SHP77 treated with DMSO at 0.1 percent for 48 hours (cell line): ENCODE measurements around the gene ZNF827.

ENCODE experiments used
- DNase-seq: peaks from one replicate; lab custom pipeline; 2025; lab: John Stamatoyannopoulos, UW

Gene ZNF827

DNA sequence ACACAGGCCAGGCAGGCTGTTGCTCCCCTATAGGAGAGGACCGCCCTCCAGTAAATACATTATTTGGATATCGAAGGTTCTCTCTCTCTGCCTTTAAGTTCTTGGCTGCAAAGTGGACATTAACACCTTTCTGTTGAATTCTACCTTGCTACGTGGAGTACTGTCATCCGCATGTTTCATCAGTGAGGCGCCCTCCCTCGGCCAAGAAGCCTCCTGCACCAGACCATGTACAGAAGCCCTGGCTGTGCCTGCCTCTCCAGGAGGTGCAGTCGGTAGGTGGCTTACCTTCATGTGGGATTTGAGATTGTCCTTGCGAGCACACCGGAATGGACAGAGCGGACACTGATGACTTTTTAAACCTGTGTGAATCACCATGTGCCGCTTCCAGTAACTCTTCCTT lies 46.7 kb downstream of the ZNF827 start:
- no peak for DNase-seq

DNA sequence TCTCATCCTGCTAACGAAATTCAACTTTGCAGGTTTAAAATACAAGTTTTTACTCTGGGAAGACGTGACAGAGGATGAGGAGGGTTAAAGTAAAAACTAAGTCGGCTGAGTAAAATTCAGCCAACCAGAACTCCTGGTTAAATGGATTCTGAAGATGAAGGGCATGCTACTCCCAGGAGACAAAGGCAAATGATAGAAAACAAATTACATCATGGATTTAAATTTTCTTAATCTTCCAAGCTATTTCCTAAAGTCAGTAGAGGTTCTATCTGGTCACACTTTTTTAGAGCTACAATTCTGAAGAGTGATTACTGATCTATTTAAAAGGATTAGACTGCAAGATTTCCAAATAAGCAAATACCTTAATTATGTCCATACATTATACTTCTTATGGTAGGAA lies 47.9 kb downstream of the ZNF827 start:
- no peak for DNase-seq

DNA sequence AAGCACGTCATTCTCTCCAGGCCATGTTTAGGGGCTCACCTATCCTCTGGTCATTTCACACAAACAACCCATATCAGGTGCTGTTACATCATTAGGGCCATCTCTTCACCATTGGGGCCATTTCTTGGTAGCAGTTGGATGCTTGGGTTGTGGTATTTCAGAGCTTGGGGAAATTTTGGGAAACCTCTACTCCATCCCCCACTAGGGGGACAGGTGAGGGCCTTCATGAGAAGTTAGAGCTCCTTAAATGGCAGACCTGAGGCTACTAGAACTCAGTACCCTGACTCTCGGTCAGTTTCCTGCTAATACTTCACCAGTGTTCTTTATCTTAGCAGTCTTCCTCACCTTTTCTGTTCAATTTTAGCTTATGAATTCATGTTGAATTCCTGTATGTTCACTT lies 50.2 kb downstream of the ZNF827 start:
- DNase-seq: no peak

DNA sequence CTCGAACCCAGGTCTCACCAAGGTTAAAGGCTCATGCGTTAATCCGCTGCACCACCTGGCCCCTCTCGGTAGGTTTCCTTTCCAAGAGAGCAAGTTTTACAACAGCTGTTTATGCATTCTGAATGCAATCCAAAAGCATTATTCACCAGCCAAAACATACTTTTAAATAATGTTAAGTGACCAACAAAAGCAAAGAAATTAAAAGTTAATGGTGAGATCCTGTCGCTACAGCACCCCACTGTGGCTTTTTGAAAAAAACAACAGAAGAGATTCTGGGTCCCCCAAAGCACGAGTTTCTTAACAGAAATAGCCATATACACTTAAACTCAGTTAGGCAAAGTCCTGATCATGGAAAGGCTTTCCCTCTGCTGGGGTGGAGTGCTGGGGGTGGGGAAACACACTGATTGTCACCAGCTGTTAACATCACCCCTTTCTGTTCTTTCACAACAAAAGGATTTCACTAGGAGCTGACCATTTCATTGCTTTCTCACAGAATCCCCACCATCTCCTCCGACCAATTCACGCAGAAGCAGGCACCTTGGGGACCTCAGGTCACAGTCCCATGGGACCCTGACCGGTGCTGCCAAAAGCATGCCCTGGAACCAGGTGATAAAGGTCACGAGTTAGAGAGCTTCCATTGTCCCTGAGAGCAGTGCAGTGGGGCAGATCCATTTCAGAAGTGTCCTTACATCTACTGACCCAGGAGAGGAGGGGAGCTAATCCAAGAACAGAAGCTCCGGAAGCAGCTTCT lies 51.2 kb downstream of the ZNF827 start:
- DNase-seq: no peak

DNA sequence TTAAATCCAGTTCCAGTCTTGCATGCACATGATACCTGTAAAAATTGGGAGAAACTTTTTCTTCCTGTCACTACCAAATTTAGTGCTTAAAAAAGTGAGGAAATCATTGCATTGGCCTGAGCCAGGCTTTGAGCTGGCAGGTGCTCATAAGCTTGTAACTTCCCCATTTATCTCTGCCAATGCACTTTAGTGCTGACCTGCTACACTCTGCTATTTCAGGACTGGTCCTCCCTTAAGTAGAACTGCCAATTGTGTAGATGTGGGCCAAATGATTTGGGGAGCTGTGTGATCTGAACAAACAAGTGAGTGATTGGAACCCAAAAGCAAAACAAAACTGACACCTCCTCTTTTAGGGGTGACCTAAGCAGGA lies 51.8 kb downstream of the ZNF827 start:
- DNase-seq: no peak

DNA sequence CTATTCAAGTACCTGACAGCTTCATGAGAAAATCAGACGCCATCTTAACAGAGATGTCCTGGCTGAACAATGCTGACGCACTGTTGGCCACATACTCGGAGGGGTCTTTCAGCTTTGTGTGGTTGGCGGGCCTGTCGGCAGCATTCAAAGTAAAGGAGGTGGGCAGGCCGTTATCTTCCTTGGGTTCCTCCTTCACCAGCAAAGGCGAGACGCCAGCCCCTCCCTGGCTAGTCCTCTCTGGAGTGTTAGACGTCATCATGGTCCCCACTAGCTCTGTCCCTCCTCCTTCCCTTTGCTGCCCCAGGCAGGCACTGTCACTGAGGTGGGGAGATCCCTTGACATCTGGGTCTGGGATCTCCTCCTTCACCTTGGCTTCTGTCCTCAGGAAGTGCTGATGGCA lies 53.0 kb downstream of the ZNF827 start:
- no peak for DNase-seq

DNA sequence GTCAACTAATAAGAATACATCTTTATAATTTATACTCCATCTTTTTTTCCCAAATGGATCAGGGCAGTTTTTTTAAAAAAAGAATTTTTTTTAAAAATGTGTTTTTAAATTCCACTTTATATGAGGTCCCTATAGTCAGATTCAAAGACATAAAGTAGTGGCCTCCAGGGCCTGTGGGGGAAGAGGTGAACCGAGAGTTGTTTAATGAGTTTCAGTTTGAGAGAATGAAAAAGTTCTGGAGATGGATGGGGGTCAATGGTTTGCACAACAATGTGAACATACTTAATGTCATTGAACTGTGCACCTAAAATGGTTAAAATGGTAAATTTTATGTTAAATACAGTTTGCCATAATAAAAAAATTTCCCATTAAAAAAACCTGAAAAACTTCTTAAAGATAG lies 53.8 kb downstream of the ZNF827 start:
- DNase-seq: no peak

DNA sequence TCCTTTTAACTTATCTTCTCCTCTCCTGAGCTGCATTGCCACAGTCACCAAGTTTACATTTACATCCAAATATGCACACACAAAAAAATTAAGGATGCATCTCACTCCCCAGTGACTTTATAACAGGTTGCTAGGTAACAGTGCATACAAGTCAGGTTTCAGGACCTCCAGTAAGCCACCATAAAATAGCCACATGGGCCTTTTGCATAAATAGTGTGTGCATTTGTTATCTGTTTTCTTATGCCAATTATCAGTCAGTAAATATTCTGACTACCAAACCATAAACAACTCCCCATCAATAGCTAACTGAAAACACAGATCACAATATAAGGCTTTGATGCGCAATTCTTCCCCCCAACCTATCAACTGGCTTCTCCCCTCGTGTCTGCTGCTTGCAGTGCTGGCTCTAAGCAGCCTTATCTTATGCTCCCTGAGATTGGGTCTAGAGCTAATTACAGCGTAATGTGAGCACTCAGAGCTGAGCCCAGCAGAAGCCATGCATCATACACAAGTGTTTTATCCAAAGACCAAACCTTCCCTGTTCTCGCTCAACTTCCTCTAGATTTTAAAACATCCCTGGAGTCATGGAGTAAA lies 55.4 kb downstream of the ZNF827 start:
- DNase-seq: no peak

DNA sequence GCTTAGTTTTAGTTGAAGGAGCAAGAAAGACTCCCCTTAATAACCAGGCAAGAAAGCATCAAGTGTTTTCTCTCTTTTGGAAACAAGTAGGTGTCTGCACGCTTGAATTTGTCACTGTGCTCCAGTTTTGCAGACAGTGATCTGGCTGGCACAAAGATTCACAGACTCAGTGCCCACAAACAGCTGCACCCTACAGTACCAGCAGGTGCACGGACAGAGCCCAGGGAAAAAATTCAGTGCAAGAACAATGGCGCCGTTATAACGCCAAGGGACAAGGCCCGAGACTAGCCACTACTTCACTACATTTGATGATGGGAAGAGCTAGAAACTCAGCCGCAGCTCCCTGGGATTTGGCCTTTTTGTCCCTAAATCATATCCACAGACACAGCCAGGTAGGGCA lies 56.0 kb downstream of the ZNF827 start:
- DNase-seq: no peak

DNA sequence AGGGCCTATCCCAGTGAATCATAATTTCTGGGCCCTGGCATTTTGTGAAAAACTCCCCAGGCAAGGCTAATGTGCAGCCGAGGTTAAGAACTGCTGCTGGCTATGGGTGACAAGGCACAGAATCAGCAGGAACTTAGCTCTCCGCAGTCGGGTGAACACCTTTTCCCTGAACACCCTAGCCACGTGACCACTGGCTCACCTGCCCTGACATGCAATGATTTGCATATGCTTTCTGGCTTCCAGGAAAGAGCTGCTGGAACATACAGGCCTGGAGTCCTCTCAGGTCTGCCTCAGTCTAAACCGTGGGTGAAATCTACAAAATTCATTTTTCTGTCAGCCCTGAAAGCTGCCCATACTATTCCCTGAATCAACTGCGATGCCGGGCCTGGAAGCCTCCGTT lies 56.6 kb downstream of the ZNF827 start:
- no peak for DNase-seq

DNA sequence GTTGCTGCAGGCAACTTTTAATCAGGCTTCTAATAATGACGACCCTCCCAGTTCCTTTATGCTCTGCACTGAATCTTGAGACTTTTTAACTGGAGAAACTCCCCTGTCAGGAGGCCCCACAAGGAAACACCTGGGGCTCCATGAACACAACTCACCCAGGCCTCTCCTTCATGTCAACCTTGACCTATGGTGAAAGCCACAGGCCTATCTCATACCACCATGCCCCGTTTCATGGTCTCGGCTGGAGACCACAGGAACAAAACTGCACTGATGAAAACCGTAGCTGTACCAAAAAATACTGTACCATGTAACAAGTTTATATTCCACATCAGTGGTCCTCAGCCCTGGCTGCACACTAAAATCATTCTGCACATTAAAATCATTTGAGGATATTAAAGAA lies 57.0 kb downstream of the ZNF827 start:
- no peak for DNase-seq

DNA sequence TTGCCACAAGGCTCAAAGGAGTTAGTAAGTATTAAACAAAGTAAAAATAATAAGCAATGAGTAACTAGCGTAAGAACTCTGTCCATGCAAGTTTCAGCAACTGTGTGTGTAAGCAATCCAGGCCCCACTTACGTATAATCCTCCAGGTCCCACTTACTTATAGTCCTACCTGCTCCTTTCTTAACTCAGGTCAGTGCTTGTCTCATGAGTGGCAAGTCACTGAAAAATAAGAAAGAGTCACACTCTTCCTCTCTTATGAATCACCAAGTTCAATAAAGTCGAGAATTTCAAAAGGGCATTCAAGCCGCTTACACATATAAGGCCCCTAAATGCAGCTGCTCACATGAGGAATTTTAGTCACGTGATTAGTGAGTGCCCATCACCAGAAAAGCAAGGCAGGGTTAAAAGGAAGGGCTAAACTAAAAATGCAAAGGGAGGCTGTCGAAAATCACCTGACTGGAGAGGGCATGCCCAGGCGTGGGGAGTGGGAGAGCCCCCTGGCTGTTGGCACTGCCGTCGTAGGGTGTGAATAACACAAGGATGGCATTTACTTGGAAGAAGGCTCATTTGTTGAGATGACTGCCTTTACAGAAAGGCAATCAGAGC lies 58.2 kb downstream of the ZNF827 start:
- DNase-seq: no peak

DNA sequence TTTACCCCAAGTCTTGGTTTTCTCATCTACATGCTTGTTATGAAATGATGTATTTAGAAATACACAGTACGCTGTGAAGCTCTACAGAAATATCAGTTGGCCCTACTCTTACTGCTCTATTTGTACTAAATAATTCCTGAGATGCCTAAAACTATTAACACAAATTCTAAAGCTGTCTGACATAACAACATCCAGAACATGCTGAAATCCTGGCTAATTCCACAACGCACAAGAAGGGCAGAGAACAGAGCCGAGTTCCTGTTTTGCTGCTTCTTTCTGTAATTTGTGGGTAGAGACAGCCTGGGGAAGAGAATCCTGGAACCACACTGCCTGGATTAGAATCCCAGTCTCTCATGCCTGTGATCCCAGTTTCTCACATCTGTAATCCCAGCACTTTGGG lies 59.0 kb downstream of the ZNF827 start:
- DNase-seq: no peak

DNA sequence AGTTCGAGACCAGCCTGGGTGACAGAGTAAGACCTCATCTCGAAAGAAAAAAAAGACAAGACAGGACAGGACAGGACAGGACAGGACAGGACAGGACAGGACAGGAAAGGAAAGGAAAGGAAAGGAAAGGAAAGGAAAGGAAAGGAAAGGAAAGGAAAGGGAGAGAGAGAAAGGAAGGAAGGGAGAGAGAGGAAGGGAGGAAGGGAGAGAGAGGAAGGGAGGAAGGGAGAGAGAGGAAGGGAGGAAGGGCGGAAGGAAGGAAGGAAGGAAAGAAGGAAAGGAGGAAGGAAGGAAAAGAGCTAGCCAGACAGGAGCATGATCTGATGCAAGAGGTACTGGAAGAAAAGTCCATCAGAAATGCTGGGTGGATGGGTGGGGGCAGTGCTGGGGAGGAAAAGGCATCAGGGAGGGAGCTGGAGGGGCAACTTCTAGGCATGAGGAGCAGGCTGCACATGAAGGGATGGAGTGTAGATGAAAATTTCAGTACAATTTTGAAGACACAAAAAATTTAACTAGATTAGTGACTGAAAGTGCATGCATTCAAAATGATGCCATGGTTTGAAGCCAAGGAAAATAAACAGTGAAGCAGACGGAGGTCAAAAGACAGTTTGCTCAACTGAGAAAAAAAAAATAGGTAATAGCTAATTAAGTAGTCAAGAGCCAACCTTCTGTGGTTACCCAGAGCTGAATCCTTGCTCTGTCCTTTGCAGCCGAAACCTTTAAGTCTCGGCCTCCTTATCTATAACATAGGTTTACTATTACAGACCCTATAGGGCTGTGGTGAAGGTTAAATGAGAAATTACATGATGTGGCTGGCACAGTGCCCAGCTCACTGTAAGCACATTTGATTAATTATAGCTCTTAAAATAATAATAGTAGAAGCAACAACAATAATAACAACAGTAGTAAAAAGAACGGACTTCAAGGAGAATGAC lies 59.9 kb downstream of the ZNF827 start:
- DNase-seq: no peak

DNA sequence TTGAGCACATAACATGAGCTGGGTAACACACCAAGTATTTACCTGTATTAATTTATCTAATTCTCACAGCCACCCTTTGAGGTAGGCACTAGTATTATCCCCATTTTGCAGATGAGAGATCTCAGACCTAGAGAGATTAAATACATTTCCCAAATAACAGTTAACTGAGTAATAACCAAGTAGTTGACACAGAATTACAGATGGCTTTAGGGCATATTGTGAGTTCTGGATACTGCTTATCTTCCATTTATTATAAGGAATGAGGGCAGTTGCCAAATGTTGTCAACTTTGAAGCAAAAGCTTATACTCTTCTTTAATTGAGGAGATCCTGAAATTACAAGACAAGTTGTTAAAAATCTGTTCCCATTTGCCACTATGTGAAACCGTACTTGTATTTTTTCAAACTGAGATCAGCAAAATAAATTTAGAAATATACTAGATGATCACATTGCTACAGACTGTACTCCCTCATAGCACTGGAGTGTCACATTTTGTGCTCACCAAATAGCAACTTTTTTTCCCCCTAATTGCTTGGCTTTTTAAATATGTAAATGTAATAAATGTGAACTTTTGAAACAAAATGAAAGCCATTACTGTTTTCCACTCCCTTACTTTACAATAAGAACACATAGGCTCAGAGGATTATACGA lies 62.0 kb downstream of the ZNF827 start:
- DNase-seq: no peak

DNA sequence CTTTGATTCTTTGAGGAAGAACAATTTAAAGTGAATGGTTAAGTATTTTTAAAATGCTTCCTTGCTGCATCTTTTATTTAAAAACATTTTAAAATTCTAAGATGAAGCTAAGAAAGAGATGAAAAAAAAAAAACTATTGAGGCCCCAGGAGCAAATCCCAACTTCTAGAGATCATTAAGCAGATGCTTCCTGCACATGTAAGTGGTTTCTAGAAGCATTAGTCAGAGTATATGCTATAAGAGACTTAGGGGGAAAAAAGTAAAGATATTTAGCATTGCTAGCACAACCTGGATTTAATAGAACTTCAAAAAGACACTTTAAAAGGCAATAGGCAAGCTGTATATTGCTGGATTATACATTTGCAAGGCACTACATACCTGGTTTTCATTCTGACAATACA lies 64.7 kb downstream of the ZNF827 start:
- DNase-seq: no peak

DNA sequence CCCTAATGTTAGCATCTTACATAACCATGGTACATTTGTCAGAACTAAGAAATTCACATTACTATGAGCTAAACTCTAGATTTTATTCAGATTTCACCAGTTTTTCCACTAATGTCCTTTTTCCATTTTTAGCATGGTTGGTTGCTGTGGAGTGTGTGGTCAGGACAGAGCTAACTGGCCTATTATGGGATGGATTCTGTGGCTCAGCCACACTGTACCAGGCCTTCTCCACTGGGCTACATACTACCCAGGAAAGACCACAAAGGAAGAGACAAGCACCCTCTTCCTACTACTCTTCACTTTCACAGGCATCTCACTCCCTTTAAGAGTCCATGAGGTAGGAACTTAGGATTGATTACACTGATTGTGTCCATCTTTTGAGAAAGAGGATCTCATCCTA lies 67.4 kb downstream of the ZNF827 start:
- no peak for DNase-seq

DNA sequence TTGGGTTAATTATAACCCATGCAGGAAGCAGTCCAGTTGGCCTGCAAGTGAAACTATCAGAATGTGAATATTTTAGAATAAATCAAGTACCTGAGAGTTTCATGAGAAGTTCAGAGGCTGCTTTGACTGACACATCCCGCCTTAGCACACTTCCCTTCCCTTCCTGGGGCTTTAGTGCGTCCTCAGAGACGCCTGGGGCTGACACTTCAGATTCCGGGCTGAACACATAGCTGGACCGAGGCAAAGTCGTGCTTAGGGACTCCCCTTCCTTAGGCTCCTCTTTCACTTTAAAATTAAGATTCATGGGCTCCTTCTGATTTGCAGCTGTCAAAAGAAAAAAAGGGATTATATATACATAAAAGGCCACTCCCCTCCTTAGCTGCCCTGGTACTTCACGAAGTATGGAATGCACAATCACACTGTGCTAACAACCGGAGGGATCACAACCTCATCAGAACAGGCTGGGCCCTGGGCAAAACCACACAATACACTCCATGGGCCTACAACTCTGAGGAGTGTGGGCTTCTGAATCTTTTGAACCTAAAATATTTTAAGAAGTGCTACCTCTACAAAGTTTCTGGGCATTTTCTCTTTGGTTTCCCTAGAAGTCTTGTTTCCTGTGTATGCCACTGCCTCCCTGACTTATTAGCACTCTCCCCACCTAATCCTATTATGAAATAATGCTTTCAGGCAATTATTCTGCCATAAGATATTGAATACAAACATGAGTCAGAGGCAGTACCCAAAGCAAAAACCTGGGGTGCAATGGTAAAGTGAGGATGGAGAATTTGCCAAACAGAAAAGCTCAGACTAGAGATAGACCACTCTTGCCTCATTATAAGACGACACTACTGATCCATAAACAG lies 68.2 kb downstream of the ZNF827 start:
- no peak for DNase-seq

DNA sequence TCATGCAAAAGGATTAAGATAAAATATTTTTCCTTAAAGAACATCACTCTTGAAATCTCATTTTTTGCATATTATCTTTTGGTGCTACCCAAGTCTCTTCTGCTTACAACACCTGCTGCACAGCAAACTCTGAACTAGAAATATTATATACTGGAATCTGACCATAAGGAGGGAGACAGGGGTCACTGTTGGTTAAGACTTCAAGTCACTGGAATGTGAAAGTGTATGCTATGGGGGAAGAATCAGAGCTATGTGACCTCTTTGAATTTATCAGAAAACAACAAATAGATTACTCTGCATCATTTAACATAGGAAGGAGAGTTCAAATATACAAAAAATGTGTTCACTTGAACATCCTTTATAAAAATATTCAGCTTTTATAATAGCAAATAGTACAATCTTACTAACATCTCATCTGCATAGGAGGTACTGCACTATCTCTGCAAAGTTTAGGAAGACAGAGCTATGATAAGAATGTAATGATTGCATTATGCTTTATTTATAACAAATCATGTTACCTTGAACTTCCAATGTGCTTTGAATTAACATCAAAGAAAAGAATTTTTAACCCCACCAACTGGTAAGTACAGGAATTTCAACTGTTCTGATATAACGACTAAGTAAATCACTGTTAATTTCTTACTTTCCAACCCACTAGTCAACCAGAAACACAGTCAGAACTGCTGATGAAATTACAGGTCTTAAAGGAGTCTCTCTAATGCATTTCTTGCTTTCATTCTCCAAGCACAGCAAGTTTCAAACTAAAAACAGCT lies 69.8 kb downstream of the ZNF827 start:
- no peak for DNase-seq

DNA sequence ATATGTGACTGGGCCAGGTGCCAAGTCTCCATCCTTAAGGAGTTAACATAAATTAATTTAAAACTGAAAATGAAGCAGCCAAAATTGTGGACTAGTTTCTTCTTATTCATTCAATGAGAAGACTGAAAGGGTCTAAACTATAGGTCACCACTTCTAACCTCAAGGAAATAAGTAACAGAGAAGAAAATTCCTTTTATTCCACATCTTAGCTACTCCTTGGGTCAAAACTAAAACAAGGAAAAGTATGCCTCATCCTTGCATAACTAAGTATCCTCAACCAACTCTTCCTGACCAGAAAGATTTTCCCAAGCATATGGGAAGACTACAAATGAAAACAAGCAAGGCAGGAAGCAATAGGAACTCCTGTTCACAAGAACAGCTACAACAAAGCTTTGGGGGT lies 71.2 kb downstream of the ZNF827 start:
- no peak for DNase-seq
